ENCODE results near the gene EPHB1.

The EPHB1 gene

DNA sequence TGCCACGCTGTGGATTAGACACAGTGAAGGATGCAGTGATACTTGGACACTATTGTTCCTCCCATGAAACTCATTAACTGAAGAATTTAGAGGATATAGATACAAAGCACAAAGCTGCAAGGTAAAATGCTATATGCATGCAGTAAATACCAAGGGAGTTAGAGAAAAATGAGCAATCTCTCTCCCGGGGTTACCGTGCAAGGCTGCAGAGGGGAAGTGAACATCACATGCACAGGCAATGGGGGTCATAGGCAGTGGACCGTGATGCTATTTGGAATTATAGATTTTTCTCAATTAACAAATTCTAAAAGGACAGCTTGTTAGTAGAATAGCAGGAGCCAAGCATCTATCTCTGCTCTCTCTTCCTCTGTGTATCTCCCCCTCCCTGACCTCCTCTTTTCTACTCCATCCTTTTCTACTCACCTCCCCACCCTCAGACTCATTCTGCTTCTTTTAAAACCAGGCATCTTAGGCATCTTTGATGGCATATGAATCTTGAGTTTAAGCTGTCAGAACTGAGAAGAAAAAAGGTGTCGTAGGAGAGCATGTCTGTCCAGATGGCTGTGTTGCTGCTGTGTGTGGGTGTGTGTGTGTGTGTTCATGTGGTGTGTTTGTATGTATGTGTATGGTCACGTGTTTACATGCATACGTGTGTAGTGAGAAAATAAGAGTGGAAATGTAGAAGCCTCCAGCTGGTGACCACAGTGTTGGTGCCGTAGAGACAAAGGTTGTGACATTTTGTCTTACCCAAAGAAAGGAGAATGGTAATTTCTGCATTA lies 339.0 kb downstream of the EPHB1 start:
- DNase-seq (ENCODE audit: low read depth in 2 of 2): no peak

DNA sequence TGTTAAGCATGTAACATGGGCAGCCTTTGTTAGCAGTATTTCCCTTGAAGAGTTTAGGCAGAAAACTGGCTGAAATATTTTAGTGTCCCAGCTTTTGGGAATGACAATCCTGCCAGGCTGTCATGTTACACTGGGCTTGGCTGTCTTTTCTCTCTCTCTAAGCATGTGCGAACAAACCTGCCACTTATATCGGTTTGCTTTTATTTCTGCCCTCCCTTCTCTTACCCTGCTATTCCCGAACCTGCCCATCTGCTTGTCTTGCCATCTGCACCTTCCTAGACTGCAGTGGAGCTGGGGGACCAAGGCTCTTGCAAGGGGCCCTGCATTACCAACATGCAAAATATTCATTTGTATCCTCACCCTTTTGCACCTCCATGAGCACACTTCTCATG lies 339.6 kb downstream of the EPHB1 start:
- no peak for DNase-seq (ENCODE audit: low read depth in 2 of 2)

DNA sequence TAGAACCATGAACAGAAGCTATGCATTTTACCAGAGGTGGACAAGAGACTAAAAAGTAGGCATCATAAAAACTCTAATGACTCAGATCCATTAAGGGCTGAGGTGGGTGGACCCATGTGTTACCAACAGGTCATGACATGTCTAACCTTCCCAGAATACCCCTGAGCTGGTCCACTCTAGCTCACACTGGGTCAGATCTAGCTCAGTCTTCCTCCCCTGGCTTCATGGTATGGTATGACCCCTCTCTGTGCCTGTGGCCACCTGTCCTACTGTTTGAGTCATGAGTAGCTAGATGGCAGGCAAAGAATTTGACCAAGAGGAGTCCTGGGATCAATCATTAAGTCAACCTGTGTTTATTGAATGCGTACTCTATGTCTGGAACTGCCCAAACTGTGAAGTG lies 340.4 kb downstream of the EPHB1 start:
- DNase-seq (ENCODE audit: low read depth in 2 of 2): no peak

DNA sequence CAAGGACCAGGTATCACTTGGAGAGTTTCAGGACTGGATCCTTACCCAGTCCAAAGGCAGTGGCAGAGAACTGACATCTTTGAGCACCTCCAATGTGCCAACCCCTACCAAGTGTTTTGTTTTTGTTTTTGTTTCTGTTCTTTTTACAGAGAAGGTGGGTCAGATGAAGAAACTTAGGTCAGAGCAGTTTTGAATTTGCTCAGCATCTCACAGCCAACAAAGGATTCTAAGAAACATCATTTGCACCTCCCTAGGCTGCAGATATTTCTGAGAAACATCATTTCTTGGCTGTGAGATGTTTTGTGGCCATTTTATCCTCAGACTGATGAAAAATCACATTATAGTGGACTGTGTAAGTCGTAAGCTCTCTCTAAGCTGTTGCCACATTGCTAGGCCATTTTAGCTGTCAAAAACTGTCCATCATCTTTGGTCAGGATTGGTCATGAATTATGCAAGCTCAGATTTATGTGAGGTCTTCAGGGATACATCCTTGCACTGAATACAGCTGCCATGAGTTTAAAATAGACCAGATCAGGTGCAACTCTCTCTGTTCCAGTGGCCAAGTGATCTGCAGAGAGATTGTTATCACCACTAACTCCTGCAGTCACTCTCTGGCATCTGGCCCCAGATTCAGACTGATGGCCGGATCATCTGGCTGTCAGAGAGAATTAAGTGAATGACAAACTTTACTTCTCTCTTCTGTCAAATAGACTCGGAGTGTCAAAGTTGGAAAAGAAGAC lies 341.5 kb downstream of the EPHB1 start:
- no peak for DNase-seq (ENCODE audit: low read depth in 2 of 2)

DNA sequence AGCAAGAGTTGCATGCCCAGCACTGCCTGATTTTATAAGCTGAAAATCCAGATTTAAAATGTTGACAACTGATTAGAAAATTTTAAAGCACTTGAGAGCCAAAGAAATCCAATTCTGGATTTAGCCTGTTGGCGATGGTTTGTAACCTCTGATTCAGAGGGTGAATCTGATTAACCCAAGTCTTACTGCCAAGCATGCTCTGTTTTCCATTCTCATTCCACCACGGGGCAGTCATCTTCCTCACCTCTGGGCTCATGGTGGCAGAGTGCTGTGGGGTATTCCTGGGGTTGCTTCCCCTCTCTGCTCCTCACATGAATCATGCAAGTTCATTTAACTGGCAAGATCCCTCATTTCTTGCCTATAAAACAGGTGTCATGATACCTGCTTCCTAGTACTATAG lies 342.2 kb downstream of the EPHB1 start:
- DNase-seq (ENCODE audit: low read depth in 2 of 2): no peak

DNA sequence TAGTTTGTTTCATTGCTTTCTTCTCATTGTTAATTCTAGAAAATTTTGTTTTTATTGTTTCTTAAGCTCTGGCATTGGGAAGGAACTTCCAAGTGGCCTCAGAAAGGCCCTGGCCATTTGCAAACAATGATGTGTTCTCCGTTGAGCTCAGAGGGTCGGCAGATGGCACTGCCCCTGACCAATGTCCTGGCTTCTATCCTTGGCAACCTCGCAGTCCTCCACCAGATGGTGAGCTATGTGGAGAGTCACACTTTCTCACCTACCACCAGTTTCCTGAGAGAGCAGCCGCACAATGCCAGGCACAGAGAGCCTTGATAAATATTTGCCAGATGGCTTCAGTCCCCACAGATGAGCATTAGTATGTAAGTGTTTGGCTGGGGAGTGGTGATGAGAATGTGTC lies 343.7 kb downstream of the EPHB1 start:
- no peak for DNase-seq (ENCODE audit: low read depth in 2 of 2)

DNA sequence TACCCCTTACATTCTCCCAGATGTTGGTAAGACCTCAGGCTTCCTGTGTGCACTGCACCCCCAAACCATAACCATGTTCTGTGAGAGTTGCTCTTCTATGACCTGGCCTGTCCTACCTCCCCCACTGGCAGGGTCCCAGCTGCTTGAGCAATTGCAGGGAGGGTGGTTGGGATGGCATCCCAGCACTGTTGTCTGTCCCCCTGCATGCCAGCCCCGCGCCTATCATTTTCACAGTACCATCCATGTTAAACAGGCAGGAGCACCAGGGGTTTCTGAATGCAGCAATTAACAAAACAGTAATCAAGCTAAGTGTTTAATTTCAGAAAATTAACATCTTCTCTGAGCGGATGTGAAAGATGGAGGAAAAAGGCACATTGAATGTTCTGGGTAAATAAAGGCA lies 345.5 kb downstream of the EPHB1 start:
- no peak for DNase-seq (ENCODE audit: low read depth in 2 of 2)

DNA sequence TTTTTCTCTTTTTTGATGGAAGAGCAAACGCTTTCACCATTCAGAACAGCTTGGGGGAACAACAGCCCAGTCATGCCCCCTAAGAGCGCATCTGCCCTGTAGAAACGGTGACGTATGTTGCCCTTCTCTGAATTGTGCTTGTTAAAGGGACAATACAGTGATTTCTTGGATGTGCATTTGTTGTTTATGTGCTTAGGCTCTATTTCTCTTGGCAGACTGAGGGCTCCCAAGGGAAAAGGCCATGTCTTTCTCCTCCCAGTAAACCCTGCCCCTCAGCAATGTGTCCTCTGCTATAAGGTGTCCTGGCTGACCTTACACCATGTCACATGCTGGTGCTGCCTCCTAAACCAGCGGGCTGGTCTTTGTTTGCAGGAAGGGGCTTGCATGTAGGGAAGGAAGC lies 346.1 kb downstream of the EPHB1 start:
- no peak for DNase-seq (ENCODE audit: low read depth in 2 of 2)

DNA sequence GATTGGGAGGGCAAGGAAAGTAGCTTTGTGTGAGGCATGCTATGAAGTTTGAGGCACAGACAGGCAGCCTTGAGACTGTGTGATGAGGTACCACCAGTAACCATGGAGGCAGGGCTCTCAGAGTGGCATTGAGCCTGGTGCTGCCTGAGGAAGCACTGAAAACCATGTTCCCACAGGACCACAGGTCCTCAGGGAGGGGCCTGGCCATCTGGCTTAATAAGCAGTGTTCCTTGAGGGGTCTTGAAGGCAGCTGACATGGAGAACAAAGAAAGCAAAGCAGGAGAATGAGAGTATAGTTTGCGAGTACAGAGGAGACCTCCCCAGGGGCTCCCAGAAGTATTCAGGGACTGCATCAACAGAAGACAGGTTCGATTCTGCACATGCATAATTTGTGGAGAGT lies 346.6 kb downstream of the EPHB1 start:
- no peak for DNase-seq (ENCODE audit: low read depth in 2 of 2)

DNA sequence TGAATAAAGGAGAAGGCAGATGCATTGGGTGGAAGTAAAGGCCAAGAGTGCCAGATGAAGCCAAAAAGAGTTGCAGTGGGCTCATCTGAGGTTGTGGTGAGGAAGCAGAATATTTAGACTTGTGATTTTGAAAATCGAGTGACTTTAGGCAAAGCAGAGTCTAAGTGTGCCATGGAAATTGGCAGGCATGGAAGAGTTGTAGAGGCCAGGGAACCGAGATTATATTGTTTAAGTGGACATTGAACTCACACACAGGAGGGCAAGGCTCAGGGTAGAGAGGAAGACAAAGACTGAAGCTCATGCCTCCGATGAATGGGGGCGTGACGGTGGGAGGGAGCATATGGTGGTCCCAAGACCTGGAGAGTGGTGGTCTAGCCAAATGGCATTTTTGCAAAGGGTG lies 347.5 kb downstream of the EPHB1 start:
- no peak for DNase-seq (ENCODE audit: low read depth in 2 of 2)

DNA sequence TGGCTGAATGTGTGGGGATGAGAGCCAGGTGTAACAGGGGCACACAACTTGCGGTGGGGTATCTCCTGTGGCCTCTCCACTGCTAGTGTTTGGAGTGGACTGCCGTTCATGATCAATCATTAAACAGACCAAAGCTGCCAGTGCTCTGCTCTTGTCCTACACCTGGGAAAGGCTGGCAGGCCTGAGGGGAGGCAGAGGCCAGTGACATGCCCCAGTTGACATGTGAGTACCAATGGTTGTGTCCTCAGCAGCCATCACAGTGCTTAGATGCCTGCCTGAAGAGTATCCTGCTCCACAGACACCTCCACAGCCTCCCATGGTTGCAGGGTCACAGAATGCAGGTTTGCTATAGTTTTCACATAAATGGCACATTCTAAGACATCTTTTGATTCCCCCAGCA lies 348.4 kb downstream of the EPHB1 start:
- DNase-seq (ENCODE audit: low read depth in 2 of 2): no peak

DNA sequence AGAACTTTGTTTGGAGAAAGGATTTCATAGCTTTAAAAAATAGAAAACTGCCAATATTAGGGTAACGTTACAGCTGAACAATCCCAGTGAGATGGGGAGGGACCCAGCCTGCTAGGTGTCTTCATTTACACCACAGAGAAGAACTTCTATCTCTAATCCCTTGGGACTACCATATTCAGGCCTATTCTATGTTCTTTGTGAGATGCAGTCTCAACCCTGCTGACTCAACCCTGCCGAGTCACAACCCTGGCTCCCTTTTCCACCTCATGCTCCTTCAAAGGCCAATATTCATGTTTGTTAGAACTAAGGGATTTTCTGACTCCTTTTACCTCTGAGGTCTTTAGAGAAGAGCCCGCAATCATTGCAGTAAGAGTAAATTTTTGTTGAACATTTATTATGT lies 350.5 kb downstream of the EPHB1 start:
- no peak for DNase-seq (ENCODE audit: low read depth in 2 of 2)

DNA sequence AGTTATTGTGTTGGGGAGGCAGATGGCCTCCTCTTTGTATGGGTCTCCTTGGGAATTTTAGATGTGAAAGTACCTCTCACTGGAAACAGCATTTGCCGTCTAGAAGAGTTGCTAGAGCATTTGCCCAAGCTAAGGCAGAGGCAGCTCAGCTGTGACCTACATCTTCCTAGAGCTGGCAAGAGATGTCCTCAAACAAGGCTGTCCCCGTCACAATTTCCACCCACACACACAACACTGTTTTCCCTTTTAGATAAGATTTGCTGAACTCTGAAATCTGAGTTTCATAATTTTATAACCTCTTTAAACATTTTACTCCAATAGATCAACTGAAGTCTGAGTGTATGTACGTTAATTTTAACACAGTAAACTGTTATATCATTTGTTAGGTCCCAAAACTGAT lies 352.6 kb downstream of the EPHB1 start:
- DNase-seq (ENCODE audit: low read depth in 2 of 2): no peak

DNA sequence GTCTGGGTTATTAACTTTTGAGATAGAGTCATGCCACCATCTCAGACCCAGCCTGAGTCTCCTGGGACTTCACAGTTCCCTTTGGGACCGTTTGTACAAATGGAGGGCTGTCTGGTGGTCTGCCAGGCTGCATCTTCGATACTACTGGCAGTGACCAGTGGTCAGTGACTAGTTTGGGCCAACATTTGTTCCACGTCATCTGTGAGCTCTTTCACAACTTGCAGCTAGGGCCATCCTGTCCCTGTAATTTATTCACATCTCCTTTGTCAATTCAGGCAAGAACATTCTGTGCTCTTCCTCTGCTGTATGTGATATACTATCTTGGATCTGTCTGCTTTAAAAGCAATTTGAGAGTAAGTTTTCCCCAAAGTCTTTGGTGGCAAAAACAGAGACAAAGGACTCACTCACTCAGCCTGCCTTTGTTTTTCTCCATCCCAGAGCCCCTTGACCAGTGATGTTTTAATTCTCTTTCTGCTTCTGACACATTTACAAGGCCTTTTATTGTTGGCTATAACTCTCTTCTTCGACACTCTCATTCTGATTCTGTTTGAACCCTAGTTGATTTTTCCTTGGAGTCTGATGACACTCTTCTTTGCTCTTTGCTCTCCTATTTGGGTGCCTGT lies 353.4 kb downstream of the EPHB1 start:
- DNase-seq (ENCODE audit: low read depth in 2 of 2): no peak

DNA sequence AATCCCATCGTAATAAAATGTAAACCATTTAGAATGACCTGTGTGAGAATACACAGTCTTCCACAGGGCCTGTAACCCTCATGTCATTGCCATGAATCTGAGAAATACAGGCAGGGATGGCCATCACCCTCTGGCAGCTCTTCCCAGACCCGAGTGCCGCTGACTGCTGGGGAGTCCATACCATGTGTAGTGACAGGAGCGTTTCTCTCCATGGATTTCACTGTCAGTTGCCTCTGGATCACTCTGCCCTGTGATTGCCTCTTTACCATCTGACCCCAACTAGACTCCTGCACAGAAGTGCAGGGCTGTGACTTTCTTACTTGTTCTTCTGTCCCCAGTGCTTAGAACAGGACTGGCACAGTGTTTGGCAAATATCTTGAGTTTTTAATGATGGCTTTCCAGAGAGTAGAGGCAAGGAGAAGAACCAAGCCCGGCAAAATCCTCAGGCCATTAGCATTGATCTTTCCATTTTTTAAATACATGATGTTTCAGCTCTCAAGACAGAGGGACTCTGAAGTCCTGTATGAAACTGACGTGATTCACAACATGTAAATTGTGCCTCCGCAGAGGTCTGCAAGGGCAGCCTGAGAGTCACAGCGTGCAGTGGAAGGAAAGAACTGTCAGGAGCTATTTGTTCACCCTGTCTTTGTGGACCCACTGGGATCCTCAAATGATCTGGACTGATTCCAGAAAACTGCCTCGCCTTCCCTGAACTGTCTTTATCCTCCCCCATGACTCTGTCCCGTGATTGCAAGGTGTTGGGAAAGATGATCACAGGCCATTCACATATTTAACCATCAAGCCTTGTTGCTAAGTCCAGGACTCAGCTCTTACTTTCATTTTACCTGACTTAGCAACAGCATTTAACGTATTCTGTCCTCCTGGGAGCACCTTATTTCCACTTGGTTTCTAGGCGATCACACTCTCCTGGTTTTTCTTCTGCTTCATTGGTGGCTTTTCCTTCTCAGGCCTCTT lies 354.9 kb downstream of the EPHB1 start:
- no peak for DNase-seq (ENCODE audit: low read depth in 2 of 2)

DNA sequence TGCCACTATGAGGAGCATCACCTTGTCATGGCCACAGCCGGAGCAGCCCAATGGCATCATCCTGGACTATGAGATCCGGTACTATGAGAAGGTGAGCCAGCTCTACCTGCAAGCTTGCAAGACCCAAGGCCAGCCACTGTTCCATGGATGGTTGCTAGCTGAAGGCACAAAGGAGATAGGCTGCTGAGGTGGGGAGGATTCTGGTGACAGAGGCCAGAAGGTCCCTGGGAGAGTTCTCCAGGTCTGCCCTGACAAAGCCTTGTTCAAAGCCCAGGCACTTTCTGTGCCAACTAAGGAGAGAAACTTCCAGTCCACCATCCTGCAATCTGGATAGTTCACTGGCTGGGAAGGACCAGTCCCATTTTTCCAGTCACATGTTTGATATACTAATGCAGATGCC lies 359.1 kb downstream of the EPHB1 start:
- DNase-seq (ENCODE audit: low read depth in 2 of 2): no peak

DNA sequence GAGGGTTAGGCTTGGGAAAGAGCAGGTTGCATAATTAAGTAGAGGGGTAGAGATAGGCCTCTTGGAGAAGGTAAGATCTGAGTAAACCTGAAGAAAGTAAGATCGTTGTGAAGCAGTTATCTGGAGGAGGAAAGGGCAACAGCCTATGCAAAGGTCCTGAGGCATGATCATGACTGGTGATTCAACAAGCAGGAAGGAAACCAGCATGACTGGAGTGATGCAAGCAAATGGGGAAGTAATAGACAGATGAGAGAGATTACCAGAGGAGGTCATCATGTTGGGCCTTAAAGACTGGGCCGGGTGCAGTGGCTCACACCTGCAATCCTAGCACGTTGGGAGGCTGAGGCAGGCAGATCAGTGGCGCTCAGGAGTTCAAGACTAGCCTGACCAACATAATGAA lies 360.2 kb downstream of the EPHB1 start:
- DNase-seq (ENCODE audit: low read depth in 2 of 2): no peak

DNA sequence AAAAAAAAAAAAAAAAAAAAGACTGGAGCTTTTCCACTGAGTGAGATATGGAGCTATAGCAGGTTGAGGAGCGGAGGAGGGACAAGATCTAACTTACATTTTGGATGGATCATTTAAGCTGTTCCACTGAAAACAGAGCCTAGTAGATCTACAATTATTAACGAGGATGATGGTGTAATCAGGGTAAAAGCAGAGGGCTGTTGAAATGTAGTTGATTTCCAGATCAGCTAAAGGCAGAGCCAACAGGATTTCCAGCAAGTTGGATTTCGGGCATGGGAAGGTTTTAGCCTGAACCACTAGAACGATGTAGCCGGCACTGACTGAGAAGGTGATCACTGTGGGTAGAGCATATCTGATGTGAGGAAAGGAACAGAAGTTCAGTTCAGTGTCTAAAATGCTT lies 360.7 kb downstream of the EPHB1 start:
- DNase-seq (ENCODE audit: low read depth in 2 of 2): no peak

DNA sequence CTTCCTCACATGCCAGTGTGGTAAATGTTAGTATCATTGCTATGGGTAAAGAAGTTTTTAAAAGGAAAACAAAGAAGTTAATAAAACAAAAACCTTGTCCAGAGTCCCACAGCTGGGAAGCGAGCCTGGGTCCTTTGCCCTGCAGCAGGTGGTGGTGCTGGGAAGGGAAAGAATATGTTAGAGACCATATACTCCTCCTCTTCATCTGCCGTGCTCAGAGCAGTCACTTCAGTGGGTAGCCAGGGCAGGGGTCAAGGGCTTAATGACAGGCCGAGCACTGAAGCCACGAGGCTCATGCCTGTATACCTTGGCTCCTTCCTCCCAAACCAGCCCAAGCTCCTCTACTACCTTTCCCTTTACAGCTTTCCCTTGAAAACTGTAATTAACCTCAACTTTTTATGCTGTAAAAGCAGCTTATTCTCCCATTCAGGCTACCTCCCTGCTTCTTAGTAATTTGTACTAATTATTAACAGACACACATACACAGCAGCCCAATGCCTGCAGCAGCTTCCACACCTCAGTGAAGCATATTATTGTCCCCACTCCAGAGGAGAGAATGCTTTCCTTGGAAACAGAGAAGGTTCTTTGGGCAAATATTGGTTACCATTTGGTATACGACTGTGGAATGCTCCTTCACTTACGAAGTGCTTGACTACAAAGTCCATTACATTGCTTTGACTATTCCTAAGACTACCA lies 362.1 kb downstream of the EPHB1 start:
- DNase-seq (ENCODE audit: low read depth in 2 of 2): no peak

DNA sequence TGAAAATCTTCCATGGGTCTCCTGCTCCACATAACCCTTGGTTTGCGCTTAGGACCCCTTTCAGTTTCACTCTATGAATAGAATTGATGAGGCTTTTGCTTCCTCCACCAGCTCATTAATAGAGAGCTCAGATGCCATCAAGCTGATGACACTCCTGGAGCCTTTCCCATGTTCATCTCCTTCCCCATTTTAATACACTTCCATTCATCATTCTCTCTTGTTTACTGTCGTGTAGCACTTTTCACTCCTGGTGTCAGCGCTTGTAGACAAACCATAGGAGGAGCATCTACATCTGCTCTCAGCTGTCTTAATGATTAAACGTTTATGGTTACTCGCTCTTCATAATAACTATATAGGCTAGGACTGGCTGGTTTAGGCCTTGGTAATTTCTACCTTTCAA lies 363.5 kb downstream of the EPHB1 start:
- DNase-seq (ENCODE audit: low read depth in 2 of 2): no peak

DNA sequence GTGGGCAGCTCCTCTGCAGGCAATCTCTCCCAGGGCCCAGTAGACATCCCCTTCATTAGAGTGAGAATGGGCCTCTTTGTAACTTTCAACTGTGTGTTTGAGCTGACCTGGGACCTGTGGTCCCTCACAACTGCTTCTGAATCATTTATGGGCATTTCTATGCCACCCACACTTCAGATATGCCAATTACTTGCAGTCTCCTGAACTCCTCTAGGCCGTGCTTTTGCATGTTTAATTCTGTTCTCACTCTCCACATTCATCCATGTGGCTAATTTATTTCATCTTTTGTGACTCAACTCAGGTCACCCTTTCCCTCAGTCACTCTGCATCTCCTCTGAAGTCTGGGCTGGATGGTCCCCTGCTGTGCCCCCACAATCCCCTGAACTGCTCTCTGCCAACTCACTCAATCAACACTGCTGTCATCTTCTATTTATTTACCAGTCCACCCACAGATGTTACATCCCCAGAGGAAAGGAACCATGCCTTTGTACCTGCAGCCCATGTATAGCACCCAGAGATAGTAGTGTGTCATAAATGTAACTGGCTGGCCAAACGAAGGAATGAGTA lies 364.7 kb downstream of the EPHB1 start:
- no peak for DNase-seq (ENCODE audit: low read depth in 2 of 2)

Data from stimulated activated CD4-positive, alpha-beta T cell treated with anti-CD3 and anti-CD28 coated beads, Interleukin-15, amount 100 ng/mL, for 48 hours (primary cell).